Measurements from ENCODE around the gene METTL23. TPM values are rescaled to one million over a fixed set of nuclear protein-coding genes. Genes with fewer than 3 reads are reported as not detected.

METTL23 gene
- total RNA-seq, 1 experiment from 2014 or later: 37.7 TPM

DNA sequence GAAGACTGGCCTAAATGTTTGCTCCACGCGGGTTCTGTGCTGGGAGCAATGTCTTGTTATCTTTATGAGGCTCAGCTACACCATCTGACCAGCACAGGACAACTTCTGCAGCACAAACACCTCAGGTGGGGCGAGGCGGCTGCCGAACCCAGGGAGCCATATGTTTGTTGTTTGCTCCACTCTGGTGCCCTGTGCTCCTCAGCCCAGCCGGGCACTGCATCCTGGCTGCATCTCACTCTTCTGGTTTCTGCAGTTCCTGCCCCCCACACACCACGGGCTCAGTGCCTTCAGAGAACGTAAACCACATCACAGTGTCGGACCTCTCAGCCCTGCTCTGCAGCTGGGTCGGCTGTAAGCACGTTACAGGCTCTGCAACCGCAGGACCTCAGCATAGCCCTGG, 48.3 kb upstream of the METTL23 start:
- H3K4me1 Mint-ChIP-seq (ENCODE audit: low read depth, unreplicated experiment): peaks cover 8% of the 10 kb centered on the region
- H3K36me3 Mint-ChIP-seq (ENCODE audit: insufficient read depth, unreplicated experiment): peaks cover 20% of the 10 kb centered on the region
- H3K27ac Mint-ChIP-seq (ENCODE audit: unreplicated experiment): no peak overlapping the region
- TF ChIP-seq, protein P1, sequence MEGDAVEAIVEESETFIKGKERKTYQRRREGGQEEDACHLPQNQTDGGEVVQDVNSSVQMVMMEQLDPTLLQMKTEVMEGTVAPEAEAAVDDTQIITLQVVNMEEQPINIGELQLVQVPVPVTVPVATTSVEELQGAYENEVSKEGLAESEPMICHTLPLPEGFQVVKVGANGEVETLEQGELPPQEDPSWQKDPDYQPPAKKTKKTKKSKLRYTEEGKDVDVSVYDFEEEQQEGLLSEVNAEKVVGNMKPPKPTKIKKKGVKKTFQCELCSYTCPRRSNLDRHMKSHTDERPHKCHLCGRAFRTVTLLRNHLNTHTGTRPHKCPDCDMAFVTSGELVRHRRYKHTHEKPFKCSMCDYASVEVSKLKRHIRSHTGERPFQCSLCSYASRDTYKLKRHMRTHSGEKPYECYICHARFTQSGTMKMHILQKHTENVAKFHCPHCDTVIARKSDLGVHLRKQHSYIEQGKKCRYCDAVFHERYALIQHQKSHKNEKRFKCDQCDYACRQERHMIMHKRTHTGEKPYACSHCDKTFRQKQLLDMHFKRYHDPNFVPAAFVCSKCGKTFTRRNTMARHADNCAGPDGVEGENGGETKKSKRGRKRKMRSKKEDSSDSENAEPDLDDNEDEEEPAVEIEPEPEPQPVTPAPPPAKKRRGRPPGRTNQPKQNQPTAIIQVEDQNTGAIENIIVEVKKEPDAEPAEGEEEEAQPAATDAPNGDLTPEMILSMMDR (IDR thresholded peaks at IDR 0.05; ENCODE audit: insufficient read depth in 1 of 2, low read depth in 1 of 2, low read length in 1 of 2, severe bottlenecking in 1 of 2, unreplicated experiment in 1 of 2): no peak
- no peak overlapping the region for H3K4me3 Mint-ChIP-seq (ENCODE audit: unreplicated experiment)
- Histone ChIP-seq H3K9me3 (no peaks in the 10 kb centered on the region), H3K36me3 (ENCODE audit: control insufficient read depth, insufficient read depth, low read length) (no peaks in the 10 kb centered on the region; the same call in 1 of the 2 replicates), H3K4me3 (ENCODE audit: low read depth, low read length) (no peak overlapping the region), H3K27me3 (replicated peaks; ENCODE audit: control insufficient read depth, insufficient read depth, low read length) (no peaks in the 10 kb centered on the region), H3K4me1 (peaks cover 8% of the 10 kb centered on the region; the same call in 1 of the 2 replicates)
- BruUV-seq (replicated peaks): no TSS peak
- intact Hi-C loops (cut with micrococcal nuclease; ENCODE audit: unreplicated experiment): no loop called here
- H3K27me3 Mint-ChIP-seq (ENCODE audit: insufficient read depth, unreplicated experiment): no peaks in the 10 kb centered on the region
- ChIA-PET CTCF (interaction anchor here (0.6 kb wide), 3 partner anchors 29 to 106 kb away, joined by 3 read pairs; no protein-coding TSS in a partner anchor), POLR2A (interaction anchor here (0.6 kb wide), 2 partner anchors 24 to 84 kb away, joined by 4 read pairs; no protein-coding TSS in a partner anchor)
- H3K9me3 Mint-ChIP-seq (ENCODE audit: unreplicated experiment): no peaks in the 10 kb centered on the region
- no peak for DNase-seq

DNA sequence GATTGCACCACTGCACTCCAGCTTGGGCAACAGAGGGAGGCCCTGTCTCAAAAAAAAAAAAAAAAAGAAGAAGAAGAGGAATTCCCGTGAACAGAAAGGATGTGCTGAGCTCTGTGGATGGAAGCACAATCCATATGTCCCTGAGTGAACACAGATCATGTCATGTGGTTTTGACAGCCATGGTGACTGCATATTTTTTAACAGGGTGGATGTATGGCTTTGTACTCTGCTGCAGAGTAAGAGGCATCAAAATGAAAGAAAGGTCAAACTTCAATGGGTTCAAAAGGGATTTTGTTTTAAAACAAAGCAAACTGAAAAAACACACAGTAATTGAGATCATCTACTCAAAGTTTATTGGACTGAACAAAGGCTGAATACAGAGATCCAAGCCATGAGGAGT, 47.4 kb upstream of the METTL23 start:
- Histone ChIP-seq H3K27me3 (replicated peaks; ENCODE audit: control insufficient read depth, insufficient read depth, low read length) (no peaks in the 10 kb centered on the region), H3K4me3 (ENCODE audit: low read depth, low read length) (no peak overlapping the region), H3K4me1 (peaks cover 8% of the 10 kb centered on the region; the same call in 1 of the 2 replicates), H3K9me3 (no peaks in the 10 kb centered on the region), H3K36me3 (ENCODE audit: control insufficient read depth, insufficient read depth, low read length) (no peaks in the 10 kb centered on the region; the same call in 1 of the 2 replicates)
- POLR2A ChIA-PET: interaction anchor here (0.6 kb wide), 1 partner anchor 121 kb away, joined by 3 read pairs; no protein-coding TSS in a partner anchor
- Mint-ChIP-seq H3K4me3 (ENCODE audit: unreplicated experiment) (no peak overlapping the region), H3K27me3 (ENCODE audit: insufficient read depth, unreplicated experiment) (no peaks in the 10 kb centered on the region), H3K36me3 (ENCODE audit: insufficient read depth, unreplicated experiment) (peaks cover 24% of the 10 kb centered on the region), H3K4me1 (ENCODE audit: low read depth, unreplicated experiment) (no peaks in the 10 kb centered on the region), H3K9me3 (ENCODE audit: unreplicated experiment) (no peaks in the 10 kb centered on the region), H3K27ac (ENCODE audit: unreplicated experiment) (no peak overlapping the region)
- TF ChIP-seq, protein P1 (IDR thresholded peaks at IDR 0.05; ENCODE audit: insufficient read depth in 1 of 2, low read depth in 1 of 2, low read length in 1 of 2, severe bottlenecking in 1 of 2, unreplicated experiment in 1 of 2): no peak
- intact Hi-C loops (cut with micrococcal nuclease; ENCODE audit: unreplicated experiment): no loop called here
- BruUV-seq (replicated peaks): no TSS peak
- DNase-seq: no peak
- CTCF ChIA-PET: interaction anchor here (0.7 kb wide), 1 partner anchor 10 kb away, joined by 5 read pairs; no protein-coding TSS in a partner anchor

DNA sequence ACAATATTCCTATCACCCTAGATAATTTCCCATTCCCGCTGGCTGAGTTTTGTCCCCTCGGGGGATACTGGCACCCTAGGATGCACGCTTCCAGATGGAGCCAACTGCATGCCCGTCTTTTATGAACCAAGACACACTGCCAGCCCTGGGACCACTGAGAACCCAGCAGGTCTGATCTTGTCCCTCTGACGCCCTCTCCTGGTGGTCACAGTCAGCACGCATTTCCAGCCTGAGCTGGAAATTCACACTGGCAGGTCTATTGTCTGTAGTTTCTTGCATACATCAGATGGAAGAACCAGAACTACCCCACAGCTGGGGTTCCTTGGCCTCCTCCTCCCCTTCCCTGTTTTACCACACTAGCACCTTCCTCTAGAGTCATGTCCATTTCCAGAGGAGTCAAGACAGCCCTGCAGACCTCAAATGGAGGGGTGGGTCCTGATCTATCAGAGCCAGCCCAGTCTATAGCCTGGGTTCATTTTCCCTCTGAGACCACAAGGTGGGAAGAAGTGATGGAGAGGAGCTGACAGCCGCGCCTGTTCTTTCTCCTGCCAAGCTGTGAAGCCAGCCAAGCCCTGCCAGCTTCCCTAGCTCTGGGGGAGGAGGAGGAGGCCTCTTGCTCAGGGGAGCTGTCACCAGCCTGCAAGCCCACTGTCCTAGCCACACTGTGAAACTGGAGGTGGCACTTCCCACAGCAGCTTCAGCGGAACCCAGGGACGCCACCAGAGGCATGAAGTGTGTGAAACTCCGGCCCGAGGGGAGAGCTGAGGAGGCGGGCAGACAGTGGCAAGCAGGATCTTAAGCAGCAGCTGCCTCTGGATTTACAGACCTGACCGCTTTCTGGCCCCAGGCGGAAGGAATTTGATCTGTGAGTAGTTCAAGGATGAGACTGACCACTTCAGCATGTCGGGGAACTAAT, 45.2 kb upstream of the METTL23 start:
- Mint-ChIP-seq H3K4me3 (ENCODE audit: unreplicated experiment) (no peak overlapping the region), H3K4me1 (ENCODE audit: low read depth, unreplicated experiment) (no peaks in the 10 kb centered on the region), H3K9me3 (ENCODE audit: unreplicated experiment) (no peaks in the 10 kb centered on the region), H3K36me3 (ENCODE audit: insufficient read depth, unreplicated experiment) (peaks cover 24% of the 10 kb centered on the region), H3K27ac (ENCODE audit: unreplicated experiment) (no peak overlapping the region), H3K27me3 (ENCODE audit: insufficient read depth, unreplicated experiment) (no peaks in the 10 kb centered on the region)
- no peaks in the 10 kb centered on the region for H3K27me3 ChIP-seq (replicated peaks; ENCODE audit: control insufficient read depth, insufficient read depth, low read length)
- ChIA-PET CTCF (interaction anchor here (0.6 to 2.1 kb wide), 21 partner anchors 10 to 368 kb away, joined by 3 to 20 read pairs (median 4); partner anchors contain the start of genes AANAT, JMJD6, METTL23 and MXRA7), POLR2A (interaction anchor here (1.0 to 2.2 kb wide), 3 partner anchors 10 to 124 kb away, joined by 3 to 6 read pairs (median 3); no protein-coding TSS in a partner anchor)
- H3K9me3 ChIP-seq: no peaks in the 10 kb centered on the region
- no peaks in the 10 kb centered on the region; the same call in 1 of the 2 replicates for H3K36me3 ChIP-seq (ENCODE audit: control insufficient read depth, insufficient read depth, low read length)
- peaks cover 14% of the 10 kb centered on the region for H3K4me1 ChIP-seq
- DNase-seq: peak; percentile 80
- H3K4me3 ChIP-seq (ENCODE audit: low read depth, low read length): no peak overlapping the region
- TF ChIP-seq, protein P1 (IDR thresholded peaks at IDR 0.05; ENCODE audit: insufficient read depth in 1 of 2, low read depth in 1 of 2, low read length in 1 of 2, severe bottlenecking in 1 of 2, unreplicated experiment in 1 of 2): peak; percentile 87 to 91
- intact Hi-C loops (cut with micrococcal nuclease; ENCODE audit: unreplicated experiment): loop anchor here (2.0 kb wide), 1 partner anchor 57 kb away; no protein-coding TSS in a partner anchor
- BruUV-seq (replicated peaks): no TSS peak

Measured in Caco-2 (cell line).